C4-2B (cell line): ENCODE data around the gene DRP2.

Experiments
- CTCF ChIP-seq: fragments of 450-650 bp; conservative IDR thresholded peaks from 2 replicates; pipeline ENCODE4 v1.5.1; 2017; ENCODE audit warnings: mild to moderate bottlenecking
- ZFX ChIP-seq: fragments of 450-650 bp; IDR thresholded peaks from 2 replicates; pipeline ENCODE4 v1.6.1; 2017

DNA sequence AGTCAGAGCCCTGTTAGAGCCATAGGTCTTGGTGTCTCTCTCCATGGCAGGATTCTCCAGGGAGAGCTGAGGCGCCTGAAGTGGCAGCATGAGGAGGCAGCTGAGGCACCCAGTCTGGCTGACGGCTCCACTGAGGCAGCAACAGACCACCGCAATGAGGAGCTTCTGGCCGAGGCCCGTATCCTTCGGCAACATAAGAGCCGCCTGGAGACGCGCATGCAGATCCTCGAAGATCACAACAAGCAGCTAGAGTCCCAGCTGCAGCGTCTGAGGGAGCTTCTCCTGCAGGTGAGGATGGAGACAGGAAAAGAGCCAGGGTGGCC lies 38.6 kb downstream of the DRP2 start:
- TF ChIP-seq CTCF, result no peak
- no peak for TF ChIP-seq ZFX
